ENCODE data around the gene ATP1B4.
"Not testable (repeated sequence)": the region's sequence is repeated elsewhere in the genome, so short reads cannot be mapped to it uniquely, and the experiment has no call there.

ATP1B4 gene

DNA sequence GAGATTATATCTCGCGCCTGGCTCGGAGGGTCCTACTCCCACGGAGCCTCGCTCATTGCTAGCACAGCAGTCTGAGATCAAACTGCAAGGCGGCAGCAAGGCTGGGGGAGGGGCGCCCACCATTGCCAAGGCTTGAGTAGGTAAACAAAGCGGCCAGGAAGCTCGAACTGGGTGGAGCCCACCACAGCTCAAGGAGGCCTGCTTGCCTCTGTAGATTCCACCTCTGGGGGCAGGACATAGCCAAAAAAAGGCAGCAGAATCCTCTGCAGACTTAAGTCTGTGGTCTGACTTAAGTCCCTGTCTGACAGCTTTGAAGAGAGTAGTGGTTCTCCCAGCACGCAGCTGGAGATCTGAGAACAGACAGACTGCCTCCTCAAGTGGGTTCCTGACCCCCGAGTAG lies 17.3 kb upstream of the ATP1B4 start:
- not testable (repeated sequence) for H3K4me3 ChIP-seq (ENCODE audit: low read depth in 1 of 2, low read length in 2 of 2); H3K9me3 ChIP-seq (ENCODE audit: control insufficient read depth in 1 of 2, low read length in 2 of 2); H3K4me1 ChIP-seq (ENCODE audit: control insufficient read depth in 1 of 2, insufficient read depth in 2 of 2, low read length in 2 of 2); H3K36me3 ChIP-seq (ENCODE audit: control insufficient read depth in 1 of 2, insufficient read depth in 2 of 2, low read length in 2 of 2); H3K27ac ChIP-seq (ENCODE audit: low read length); H3K27me3 ChIP-seq (ENCODE audit: low read depth, low read length)

DNA sequence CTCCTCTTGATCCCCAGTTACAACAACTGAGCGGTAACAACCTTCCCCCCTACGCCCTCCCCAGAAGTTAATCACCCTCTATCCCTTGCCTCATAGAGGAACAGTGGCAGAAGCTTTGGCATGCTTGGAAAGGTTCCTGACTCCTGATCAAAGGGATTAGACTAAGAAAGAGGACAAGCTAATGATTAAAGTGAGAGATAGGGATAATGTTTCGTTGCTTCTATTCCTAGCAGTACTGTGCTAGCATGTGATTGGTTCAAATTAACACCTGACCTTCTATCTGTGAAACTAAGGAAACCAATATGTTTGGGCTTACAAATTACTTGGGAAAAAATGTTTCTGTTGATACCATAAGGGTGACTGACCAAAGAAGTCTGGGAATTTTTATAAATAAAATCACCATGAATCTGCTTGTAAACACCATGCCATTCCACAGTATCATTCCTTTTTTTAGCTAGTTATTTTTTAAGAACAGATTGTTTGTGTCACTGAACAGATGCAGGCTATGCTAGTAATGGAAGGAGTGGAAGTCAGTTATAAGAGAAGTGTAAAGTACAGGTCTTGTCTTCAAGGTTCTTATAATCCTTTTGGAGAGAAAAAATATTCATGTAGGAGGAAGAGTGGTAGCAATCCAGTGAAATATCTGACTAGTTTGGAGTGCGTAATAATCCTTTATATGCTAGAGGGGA lies 11.3 kb upstream of the ATP1B4 start:
- Histone ChIP-seq H3K27me3 (ENCODE audit: low read depth, low read length) (no peaks in the 10 kb centered on the region), H3K4me1 (ENCODE audit: control insufficient read depth in 1 of 2, insufficient read depth in 2 of 2, low read length in 2 of 2) (no peaks in the 10 kb centered on the region), H3K36me3 (ENCODE audit: control insufficient read depth in 1 of 2, insufficient read depth in 2 of 2, low read length in 2 of 2) (no peaks in the 10 kb centered on the region), H3K9me3 (ENCODE audit: control insufficient read depth in 1 of 2, low read length in 2 of 2) (no peaks in the 10 kb centered on the region), H3K4me3 (ENCODE audit: low read depth in 1 of 2, low read length in 2 of 2) (no peak overlapping the region), H3K27ac (ENCODE audit: low read length) (no peak overlapping the region)

DNA sequence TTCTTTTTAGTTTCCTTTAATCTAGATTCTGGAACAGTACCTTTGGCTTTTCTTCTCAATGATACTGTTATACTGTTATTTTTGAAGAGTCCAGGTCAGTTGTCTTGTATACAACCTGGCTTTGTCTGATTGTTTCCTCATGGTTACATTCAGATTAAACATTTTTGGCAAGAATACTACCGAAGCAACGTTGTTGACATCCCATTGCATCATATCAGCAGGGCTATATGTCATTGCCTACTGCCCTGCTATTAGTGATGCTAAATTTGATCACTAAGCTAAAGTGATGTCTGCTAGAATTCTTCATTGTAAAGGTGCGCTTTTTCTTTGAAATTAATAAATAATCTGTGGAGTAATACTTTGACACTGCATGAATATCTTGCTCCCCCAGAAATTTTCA lies 5.8 kb upstream of the ATP1B4 start:
- H3K4me1 ChIP-seq (ENCODE audit: control insufficient read depth in 1 of 2, insufficient read depth in 2 of 2, low read length in 2 of 2), result no peaks in the 10 kb centered on the region
- H3K27ac ChIP-seq (ENCODE audit: low read length), result no peak overlapping the region
- H3K9me3 ChIP-seq (ENCODE audit: control insufficient read depth in 1 of 2, low read length in 2 of 2), result no peaks in the 10 kb centered on the region
- no peaks in the 10 kb centered on the region for H3K36me3 ChIP-seq (ENCODE audit: control insufficient read depth in 1 of 2, insufficient read depth in 2 of 2, low read length in 2 of 2)
- H3K4me3 ChIP-seq (ENCODE audit: low read depth in 1 of 2, low read length in 2 of 2), result no peak overlapping the region
- H3K27me3 ChIP-seq (ENCODE audit: low read depth, low read length), result no peaks in the 10 kb centered on the region

- no peak overlapping the region for H3K4me3 ChIP-seq (ENCODE audit: low read depth in 1 of 2, low read length in 2 of 2)
- H3K27me3 ChIP-seq (ENCODE audit: low read depth, low read length), result no peaks in the 10 kb centered on the region
- no peaks in the 10 kb centered on the region for H3K9me3 ChIP-seq (ENCODE audit: control insufficient read depth in 1 of 2, low read length in 2 of 2)
- H3K36me3 ChIP-seq (ENCODE audit: control insufficient read depth in 1 of 2, insufficient read depth in 2 of 2, low read length in 2 of 2), result no peaks in the 10 kb centered on the region
- H3K4me1 ChIP-seq (ENCODE audit: control insufficient read depth in 1 of 2, insufficient read depth in 2 of 2, low read length in 2 of 2), result no peaks in the 10 kb centered on the region
- H3K27ac ChIP-seq (ENCODE audit: low read length), result no peak overlapping the region
Measured at GRCh38 chrX:120357186-120357585, 4.7 kb upstream of the ATP1B4 start.

- no peaks in the 10 kb centered on the region for H3K36me3 ChIP-seq (ENCODE audit: control insufficient read depth in 1 of 2, insufficient read depth in 2 of 2, low read length in 2 of 2)
- H3K4me1 ChIP-seq (ENCODE audit: control insufficient read depth in 1 of 2, insufficient read depth in 2 of 2, low read length in 2 of 2), result no peaks in the 10 kb centered on the region
- H3K27me3 ChIP-seq (ENCODE audit: low read depth, low read length), result no peaks in the 10 kb centered on the region
- no peaks in the 10 kb centered on the region for H3K9me3 ChIP-seq (ENCODE audit: control insufficient read depth in 1 of 2, low read length in 2 of 2)
- no peak overlapping the region for H3K27ac ChIP-seq (ENCODE audit: low read length)
- no peak overlapping the region for H3K4me3 ChIP-seq (ENCODE audit: low read depth in 1 of 2, low read length in 2 of 2)
Measured at GRCh38 chrX:120358737-120359456, 3.0 kb upstream of the ATP1B4 start.

DNA sequence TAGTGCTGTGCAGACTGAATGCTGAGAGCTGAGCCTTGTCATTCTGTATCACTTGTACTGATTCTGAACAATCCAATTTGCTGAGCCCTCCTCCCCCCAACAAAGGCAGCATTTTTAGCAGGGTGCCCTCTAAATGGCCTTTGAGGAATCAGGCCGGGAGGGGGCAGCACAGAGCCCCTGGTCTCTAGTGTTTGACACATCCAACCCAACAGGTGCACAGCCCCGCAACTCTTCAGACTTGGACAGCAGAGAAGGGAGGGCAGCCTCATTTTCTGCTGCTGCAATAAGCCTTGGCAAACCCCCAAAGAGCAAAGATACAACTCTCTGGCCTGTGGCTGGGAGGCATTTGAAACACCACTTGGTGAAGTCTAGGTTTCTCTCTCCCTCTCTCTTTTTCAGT lies 3.4 kb downstream of the ATP1B4 start:
- Histone ChIP-seq H3K4me1 (ENCODE audit: control insufficient read depth in 1 of 2, insufficient read depth in 2 of 2, low read length in 2 of 2) (no peaks in the 10 kb centered on the region), H3K4me3 (ENCODE audit: low read depth in 1 of 2, low read length in 2 of 2) (no peak overlapping the region), H3K36me3 (ENCODE audit: control insufficient read depth in 1 of 2, insufficient read depth in 2 of 2, low read length in 2 of 2) (no peaks in the 10 kb centered on the region), H3K27me3 (ENCODE audit: low read depth, low read length) (no peaks in the 10 kb centered on the region), H3K9me3 (ENCODE audit: control insufficient read depth in 1 of 2, low read length in 2 of 2) (no peaks in the 10 kb centered on the region), H3K27ac (ENCODE audit: low read length) (no peak overlapping the region)

GRCh38 chrX:120365968-120366367 lies 4.1 kb downstream of the ATP1B4 start:
- no peaks in the 10 kb centered on the region for H3K4me1 ChIP-seq (ENCODE audit: control insufficient read depth in 1 of 2, insufficient read depth in 2 of 2, low read length in 2 of 2)
- H3K27ac ChIP-seq (ENCODE audit: low read length), result no peak overlapping the region
- no peak overlapping the region for H3K4me3 ChIP-seq (ENCODE audit: low read depth in 1 of 2, low read length in 2 of 2)
- H3K36me3 ChIP-seq (ENCODE audit: control insufficient read depth in 1 of 2, insufficient read depth in 2 of 2, low read length in 2 of 2), result no peaks in the 10 kb centered on the region
- H3K9me3 ChIP-seq (ENCODE audit: control insufficient read depth in 1 of 2, low read length in 2 of 2), result no peaks in the 10 kb centered on the region
- H3K27me3 ChIP-seq (ENCODE audit: low read depth, low read length), result no peaks in the 10 kb centered on the region

- Histone ChIP-seq H3K9me3 (ENCODE audit: control insufficient read depth in 1 of 2, low read length in 2 of 2) (no peaks in the 10 kb centered on the region), H3K27me3 (ENCODE audit: low read depth, low read length) (no peaks in the 10 kb centered on the region), H3K4me1 (ENCODE audit: control insufficient read depth in 1 of 2, insufficient read depth in 2 of 2, low read length in 2 of 2) (no peaks in the 10 kb centered on the region), H3K36me3 (ENCODE audit: control insufficient read depth in 1 of 2, insufficient read depth in 2 of 2, low read length in 2 of 2) (no peaks in the 10 kb centered on the region), H3K27ac (ENCODE audit: low read length) (no peak overlapping the region), H3K4me3 (ENCODE audit: low read depth in 1 of 2, low read length in 2 of 2) (no peak overlapping the region)
Measured at GRCh38 chrX:120366794-120367193, 4.9 kb downstream of the ATP1B4 start.

- Histone ChIP-seq H3K27me3 (ENCODE audit: low read depth, low read length) (no peaks in the 10 kb centered on the region), H3K36me3 (ENCODE audit: control insufficient read depth in 1 of 2, insufficient read depth in 2 of 2, low read length in 2 of 2) (no peaks in the 10 kb centered on the region), H3K9me3 (ENCODE audit: control insufficient read depth in 1 of 2, low read length in 2 of 2) (no peaks in the 10 kb centered on the region), H3K4me3 (ENCODE audit: low read depth in 1 of 2, low read length in 2 of 2) (no peak overlapping the region), H3K27ac (ENCODE audit: low read length) (no peak overlapping the region), H3K4me1 (ENCODE audit: control insufficient read depth in 1 of 2, insufficient read depth in 2 of 2, low read length in 2 of 2) (no peaks in the 10 kb centered on the region)
Measured at GRCh38 chrX:120367402-120368109, 5.7 kb downstream of the ATP1B4 start.

- no peaks in the 10 kb centered on the region for H3K36me3 ChIP-seq (ENCODE audit: control insufficient read depth in 1 of 2, insufficient read depth in 2 of 2, low read length in 2 of 2)
- H3K27me3 ChIP-seq (ENCODE audit: low read depth, low read length), result no peaks in the 10 kb centered on the region
- no peak overlapping the region for H3K4me3 ChIP-seq (ENCODE audit: low read depth in 1 of 2, low read length in 2 of 2)
- H3K4me1 ChIP-seq (ENCODE audit: control insufficient read depth in 1 of 2, insufficient read depth in 2 of 2, low read length in 2 of 2), result no peaks in the 10 kb centered on the region
- no peak overlapping the region for H3K27ac ChIP-seq (ENCODE audit: low read length)
- no peaks in the 10 kb centered on the region for H3K9me3 ChIP-seq (ENCODE audit: control insufficient read depth in 1 of 2, low read length in 2 of 2)
Measured at GRCh38 chrX:120372667-120373370, 10.9 kb downstream of the ATP1B4 start.

GRCh38 chrX:120377179-120377578 lies 15.3 kb downstream of the ATP1B4 start:
- Histone ChIP-seq H3K27me3 (ENCODE audit: low read depth, low read length) (no peaks in the 10 kb centered on the region), H3K4me3 (ENCODE audit: low read depth in 1 of 2, low read length in 2 of 2) (no peak overlapping the region), H3K36me3 (ENCODE audit: control insufficient read depth in 1 of 2, insufficient read depth in 2 of 2, low read length in 2 of 2) (no peaks in the 10 kb centered on the region), H3K27ac (ENCODE audit: low read length) (no peak overlapping the region), H3K4me1 (ENCODE audit: control insufficient read depth in 1 of 2, insufficient read depth in 2 of 2, low read length in 2 of 2) (no peaks in the 10 kb centered on the region), H3K9me3 (ENCODE audit: control insufficient read depth in 1 of 2, low read length in 2 of 2) (no peaks in the 10 kb centered on the region)
